Naive thymus-derived CD4-positive, alpha-beta T cell (primary cell): ENCODE results near the gene RAP1B. TPM values are rescaled to one million over a fixed set of nuclear protein-coding genes. Genes with fewer than 3 reads are reported as not detected.

Source experiments
- ATAC-seq: fragments of 150-1000 bp; cut with Tn5 transposase; 2 replicates; pipeline ENCODE4 v1.10.0; 2021; ENCODE audit warnings: mild to moderate bottlenecking, moderate library complexity
- CTCF ChIA-PET: fragments of 350-600 bp; sonication (Branson Sonifier 250); formaldehyde crosslinking; loops from one replicate; lab custom pipeline; 2021; ENCODE audit warnings: antibody characterized with exemption; lab: Charles Lee
- POLR2A ChIA-PET: fragments of 350-600 bp; sonication (Branson Sonifier 250); formaldehyde crosslinking; loops from one replicate; lab custom pipeline; 2021; ENCODE audit warnings: antibody characterized with exemption, inconsistent platforms; lab: Charles Lee
- DNase-seq, 9 donors: peaks; one replicate each; pipeline versions ENCODE4 v3.0.0 to v3.0.0-alpha.2; 2020 to 2022; ENCODE audit warnings: mixed read lengths in 1 of 9
- H3K27ac ChIP-seq: one replicate; pipeline ENCODE4 v1.7.0; 2013; ENCODE audit warnings: mild to moderate bottlenecking, low read depth, low read length, moderate library complexity
- H3K27me3 ChIP-seq, 2 donors: one replicate each; pipeline ENCODE4 v1.7.0; 2013; ENCODE audit warnings: low read length in 2 of 2, mild to moderate bottlenecking in 2 of 2, moderate library complexity in 2 of 2; ENCODE audit not compliant: control insufficient read depth in 2 of 2, insufficient read depth in 2 of 2
- H3K36me3 ChIP-seq, 3 experiments: 1 replicate in 2 of 3; 2 replicates in 1 of 3; pipeline ENCODE4 v1.7.0; 2013; ENCODE audit warnings: low read length in 3 of 3, mild to moderate bottlenecking in 3 of 3, moderate library complexity in 1 of 3; ENCODE audit not compliant: insufficient read depth in 3 of 3, control insufficient read depth in 2 of 3
- H3K4me1 ChIP-seq, 2 donors: one replicate each; pipeline ENCODE4 v1.7.0; 2013; ENCODE audit warnings: low read length in 2 of 2, mild to moderate bottlenecking in 2 of 2, moderate library complexity in 1 of 2; ENCODE audit not compliant: control insufficient read depth in 2 of 2, insufficient read depth in 2 of 2
- H3K4me3 ChIP-seq: 2 replicates; pipeline ENCODE4 v1.7.0; 2013; ENCODE audit warnings: mild to moderate bottlenecking, low read length
- H3K9me3 ChIP-seq, 3 experiments: 1 replicate in 2 of 3; 2 replicates in 1 of 3; pipeline ENCODE4 v1.7.0; 2013; ENCODE audit warnings: low read length in 3 of 3; ENCODE audit not compliant: control insufficient read depth in 2 of 3
- H3K27ac Mint-ChIP-seq, 9 donors: one replicate each; pipeline ENCODE4 v1.8.0; 2020 to 2022; ENCODE audit warnings: mixed read lengths in 9 of 9, mild to moderate bottlenecking in 8 of 9, moderate library complexity in 5 of 9, inconsistent platforms in 2 of 9
- H3K27me3 Mint-ChIP-seq, 5 donors: one replicate each; pipeline ENCODE4 v1.8.0; 2021 to 2022; ENCODE audit warnings: mixed read lengths in 5 of 5, mild to moderate bottlenecking in 1 of 5
- H3K36me3 Mint-ChIP-seq, 5 donors: one replicate each; pipeline ENCODE4 v1.8.0; 2020 to 2022; ENCODE audit warnings: mixed read lengths in 5 of 5, mild to moderate bottlenecking in 3 of 5, inconsistent platforms in 1 of 5
- H3K4me1 Mint-ChIP-seq, 7 donors: one replicate each; pipeline ENCODE4 v1.8.0; 2020 to 2022; ENCODE audit warnings: mixed read lengths in 7 of 7, mild to moderate bottlenecking in 3 of 7, inconsistent platforms in 1 of 7
- H3K4me3 Mint-ChIP-seq, 10 donors: one replicate each; pipeline ENCODE4 v1.8.0; 2020 to 2022; ENCODE audit warnings: mild to moderate bottlenecking in 10 of 10, mixed read lengths in 10 of 10, moderate library complexity in 6 of 10, inconsistent platforms in 2 of 10
- H3K9me3 Mint-ChIP-seq, 11 donors: one replicate each; pipeline ENCODE4 v1.8.0; 2020 to 2022; ENCODE audit warnings: mixed read lengths in 11 of 11, mild to moderate bottlenecking in 4 of 11, inconsistent platforms in 1 of 11, moderate library complexity in 1 of 11
- intact Hi-C, 2 donors: fragments of 100-400 bp; cut with micrococcal nuclease; formaldehyde crosslinking; loops; one replicate each; pipeline ENCODE4 v1.15.1; 2023
- polyA plus RNA-seq, 2 donors: library from polyadenylated mRNA; unstranded; fragments of 300-500 nt; fragmentation: Illumina TruSeq; gene quantifications; one replicate each; pipeline ENCODE4 v1.2.3, GENCODE V29; 2021
- total RNA-seq, 6 experiments: library from RNA in 5 of 6; stranded (reverse) in 5 of 6; gene quantifications; 1 replicate in 5 of 6; 2 replicates in 1 of 6; pipeline ENCODE4 v1.2.3 and lab custom pipeline; 2021 to 2026

The RAP1B gene
- 100 to 1,000 TPM; 202 to 287 (median 223) TPM for total RNA-seq
- polyA plus RNA-seq = 100 to 1,000 TPM; 482 to 596 TPM
- total RNA-seq (lab: John Stamatoyannopoulos, UW) = 133 reads per million, percentile 89 among the genes with 10 or more reads in this experiment

- CTCF ChIA-PET = interaction anchor here (0.6 to 1.0 kb wide), 4 partner anchors 11 to 20 kb away, joined by 3 to 4 read pairs (median 3); no protein-coding TSS in a partner anchor
- Histone ChIP-seq H3K27ac (peak within 1 kb of the TSS; percentile 97), H3K4me1 (peaks cover 15 to 18% of the 10 kb centered on the region in 2 donors), H3K9me3 (no peaks in the 10 kb centered on the region), H3K4me3 (peak within 1 kb of the TSS; percentile 89), H3K36me3 (peaks cover 0 to 4% (median 0%) of the 10 kb centered on the region in 3 experiments), H3K27me3 (no peaks in the 10 kb centered on the region)
- Mint-ChIP-seq H3K27ac (peak within 1 kb of the TSS; percentile 95 to 99 (median 98)), H3K36me3 (peaks cover 0 to 30% (median 25%) of the 10 kb centered on the region in 5 donors), H3K27me3 (no peaks in the 10 kb centered on the region), H3K4me1 (peaks cover 36 to 46% (median 41%) of the 10 kb centered on the region in 7 donors), H3K4me3 (peak within 1 kb of the TSS; percentile 93 to 99 (median 98)), H3K9me3 (peaks cover 0 to 1% (median 0%) of the 10 kb centered on the region in 11 donors)
- DNase-seq = peak; percentile 86 to 92 (median 89)
- intact Hi-C loops = loop anchor here (1.0 to 5.0 kb wide), 21 partner anchors 11 to 1343 kb away; partner anchors contain the start of genes CAND1 (in 2 of the 2), MDM1 (in 2 of the 2), NUP107 (in 2 of the 2) and MDM2 (in 1 of the 2)
- peak; percentile 92 for ATAC-seq
- POLR2A ChIA-PET = interaction anchor here (0.5 to 13.2 kb wide), 42 partner anchors 8 to 347 kb away, joined by 3 to 167 read pairs (median 5); partner anchors contain the start of genes MDM1, MDM2, NUP107 and SLC35E3
Measured at GRCh38 chr12:68610370-68611093, at the start of gene RAP1B. Gene RAP1B (plus strand): TSS chr12:68610899. CDS start chr12:68648725, 37,826 bp downstream.

GRCh38 chr12:68561830-68562229, 48.9 kb upstream of the RAP1B start:
- H3K36me3 ChIP-seq = no peaks in the 10 kb centered on the region
- Mint-ChIP-seq H3K4me1 (peaks cover 20 to 45% (median 38%) of the 10 kb centered on the region in 7 donors), H3K4me3 (no peak overlapping the region), H3K27ac (peak overlapping the region in 1 of 9 donors; percentile 25), H3K9me3 (peaks cover 0 to 4% (median 0%) of the 10 kb centered on the region in 11 donors), H3K27me3 (peaks cover 0 to 6% (median 0%) of the 10 kb centered on the region in 5 donors), H3K36me3 (peaks cover 0 to 1% (median 0%) of the 10 kb centered on the region in 5 donors)
- DNase-seq = no peak
- H3K27ac ChIP-seq = no peak overlapping the region
- intact Hi-C loops = no loop called here
- H3K4me3 ChIP-seq = no peak overlapping the region
- no peaks in the 10 kb centered on the region for H3K27me3 ChIP-seq
- ChIA-PET CTCF (no interaction called here), POLR2A (interaction anchor here (0.6 to 3.0 kb wide), 4 partner anchors 10 to 49 kb away, joined by 5 to 12 read pairs (median 7); partner anchors contain the start of gene RAP1B)
- ATAC-seq = no peak
- H3K4me1 ChIP-seq = peaks cover 0 to 12% of the 10 kb centered on the region in 2 donors
- no peaks in the 10 kb centered on the region for H3K9me3 ChIP-seq

GRCh38 chr12:68564166-68564565, 46.5 kb upstream of the RAP1B start:
- ChIA-PET POLR2A (interaction anchor here (0.8 to 2.3 kb wide), 3 partner anchors 14 to 182 kb away, joined by 3 to 7 read pairs (median 3); partner anchors contain the start of gene SLC35E3), CTCF (interaction anchor here (1.3 to 1.5 kb wide), 2 partner anchors 25 to 208 kb away, joined by 3 read pairs; no protein-coding TSS in a partner anchor)
- Mint-ChIP-seq H3K27ac (peak overlapping the region in 6 of 9 donors; percentile 0 to 88 (median 52)), H3K27me3 (no peaks in the 10 kb centered on the region), H3K36me3 (peaks cover 0 to 5% (median 1%) of the 10 kb centered on the region in 5 donors), H3K4me1 (peaks cover 20 to 35% (median 23%) of the 10 kb centered on the region in 7 donors), H3K9me3 (peaks cover 0 to 4% (median 0%) of the 10 kb centered on the region in 11 donors), H3K4me3 (peak overlapping the region in 2 of 10 donors; percentile 15 to 42)
- DNase-seq = no peak
- Histone ChIP-seq H3K27ac (no peak overlapping the region), H3K9me3 (no peaks in the 10 kb centered on the region), H3K27me3 (no peaks in the 10 kb centered on the region), H3K4me1 (peaks cover 0 to 12% of the 10 kb centered on the region in 2 donors), H3K4me3 (no peak overlapping the region), H3K36me3 (no peaks in the 10 kb centered on the region)
- intact Hi-C loops = no loop called here
- ATAC-seq = no peak

- Histone ChIP-seq H3K9me3 (no peaks in the 10 kb centered on the region), H3K4me1 (peaks cover 0 to 12% of the 10 kb centered on the region in 2 donors), H3K4me3 (no peak overlapping the region), H3K27me3 (no peaks in the 10 kb centered on the region), H3K36me3 (no peaks in the 10 kb centered on the region), H3K27ac (no peak overlapping the region)
- ATAC-seq (no peak), DNase-seq (no peak)
- ChIA-PET POLR2A (interaction anchor here (0.7 to 1.3 kb wide), 5 partner anchors 13 to 114 kb away, joined by 3 to 5 read pairs (median 3); no protein-coding TSS in a partner anchor), CTCF (interaction anchor here (1.3 to 1.5 kb wide), 2 partner anchors 27 to 209 kb away, joined by 3 read pairs; no protein-coding TSS in a partner anchor)
- peak overlapping the region in 3 of 9 donors; percentile 25 to 64 (median 35) for H3K27ac Mint-ChIP-seq
- peak overlapping the region in 3 of 10 donors; percentile 13 to 54 (median 16) for H3K4me3 Mint-ChIP-seq
- no peaks in the 10 kb centered on the region for H3K27me3 Mint-ChIP-seq
- intact Hi-C loops = no loop called here
- peaks cover 0 to 5% (median 1%) of the 10 kb centered on the region in 5 donors for H3K36me3 Mint-ChIP-seq
- H3K4me1 Mint-ChIP-seq = peaks cover 13 to 29% (median 23%) of the 10 kb centered on the region in 7 donors
- peaks cover 0 to 4% (median 0%) of the 10 kb centered on the region in 11 donors for H3K9me3 Mint-ChIP-seq
Measured at GRCh38 chr12:68565391-68565903, 45.3 kb upstream of the RAP1B start.

- ATAC-seq (no peak), DNase-seq (no peak)
- H3K4me3 Mint-ChIP-seq = no peak overlapping the region
- no peak overlapping the region for H3K27ac ChIP-seq
- no peaks in the 10 kb centered on the region for H3K27me3 ChIP-seq
- H3K4me1 Mint-ChIP-seq = peaks cover 18 to 48% (median 35%) of the 10 kb centered on the region in 7 donors
- no peaks in the 10 kb centered on the region for H3K9me3 ChIP-seq
- peaks cover 0 to 5% (median 2%) of the 10 kb centered on the region in 5 donors for H3K36me3 Mint-ChIP-seq
- H3K27me3 Mint-ChIP-seq = no peaks in the 10 kb centered on the region
- CTCF ChIA-PET = no interaction called here
- H3K4me3 ChIP-seq = no peak overlapping the region
- intact Hi-C loops = no loop called here
- H3K27ac Mint-ChIP-seq = no peak overlapping the region
- H3K9me3 Mint-ChIP-seq = peaks cover 0 to 4% (median 0%) of the 10 kb centered on the region in 11 donors
- POLR2A ChIA-PET = interaction anchor here (0.6 to 0.9 kb wide), 2 partner anchors 30 to 88 kb away, joined by 4 read pairs; no protein-coding TSS in a partner anchor
- no peaks in the 10 kb centered on the region for H3K36me3 ChIP-seq
- peaks cover 4 to 15% of the 10 kb centered on the region in 2 donors for H3K4me1 ChIP-seq
Measured at GRCh38 chr12:68568922-68569569, 41.7 kb upstream of the RAP1B start.
